NCI-H2227 (cell line): ENCODE measurements around the gene ARFGAP1.
"Not testable (repeated sequence)": the region's sequence is repeated elsewhere in the genome, so short reads cannot be mapped to it uniquely, and the experiment has no call there.

ENCODE experiments used
- DNase-seq: peaks from one replicate; lab custom pipeline; 2025; ENCODE audit not compliant: unreplicated experiment; lab: John Stamatoyannopoulos, UW

ARFGAP1 gene

GRCh38 chr20:63330084-63330760, 57.6 kb downstream of the ARFGAP1 start:
- DNase-seq = no peak

GRCh38 chr20:63330940-63331339, 58.3 kb downstream of the ARFGAP1 start:
- no peak for DNase-seq

GRCh38 chr20:63331741-63332400, 59.3 kb downstream of the ARFGAP1 start:
- no peak for DNase-seq

GRCh38 chr20:63332488-63333240, 60.1 kb downstream of the ARFGAP1 start:
- DNase-seq = no peak

GRCh38 chr20:63333241-63333836, 60.7 kb downstream of the ARFGAP1 start:
- no peak for DNase-seq

GRCh38 chr20:63334356-63334755, 61.7 kb downstream of the ARFGAP1 start:
- DNase-seq = no peak

GRCh38 chr20:63335060-63335459, 62.4 kb downstream of the ARFGAP1 start:
- not testable (repeated sequence) for DNase-seq

- DNase-seq = no peak
Measured at GRCh38 chr20:63335711-63336110, 63.1 kb downstream of the ARFGAP1 start.

- DNase-seq = no peak
Measured at GRCh38 chr20:63336232-63336752, 63.7 kb downstream of the ARFGAP1 start.

- no peak for DNase-seq
Measured at GRCh38 chr20:63337786-63338420, 65.3 kb downstream of the ARFGAP1 start.
